ENCODE data around the gene RABGGTA.
"Not testable (repeated sequence)": the region's sequence is repeated elsewhere in the genome, so short reads cannot be mapped to it uniquely, and the experiment has no call there.

Gene RABGGTA

DNA sequence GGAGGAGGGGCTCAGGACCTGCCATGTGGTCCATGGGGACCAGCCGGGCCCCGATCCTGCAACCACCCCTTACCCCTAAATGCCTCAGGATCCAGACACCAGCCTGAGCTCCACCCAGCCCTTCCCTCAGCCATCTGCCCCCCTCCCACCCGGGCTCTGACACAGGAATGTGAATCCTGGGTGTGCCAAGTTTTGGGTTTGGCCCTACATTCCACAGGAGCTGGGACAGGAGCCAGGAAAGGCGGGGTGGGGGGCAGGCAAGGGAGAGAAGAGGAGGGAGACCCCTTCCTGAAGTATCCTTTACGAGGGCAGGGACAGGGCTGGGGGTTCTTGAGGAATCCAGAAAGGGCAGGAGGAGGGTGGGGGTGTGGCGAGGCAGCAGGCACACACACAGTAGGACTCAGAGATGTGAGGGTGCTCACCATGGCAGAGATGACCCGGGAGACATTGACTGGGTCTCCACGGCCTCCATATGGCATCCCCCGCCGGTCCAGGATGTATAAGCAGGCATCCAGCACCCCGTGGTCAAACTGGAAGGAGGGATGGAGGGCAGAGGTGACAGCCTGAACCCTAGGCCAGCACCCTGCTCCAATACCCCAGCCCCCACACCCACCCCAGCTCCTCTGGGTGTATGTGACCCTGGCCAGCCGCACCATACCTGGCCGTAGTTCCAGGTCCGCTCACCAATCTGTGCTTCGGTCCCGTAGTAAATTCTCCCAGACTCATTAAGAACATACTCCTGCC, 11.9 kb downstream of the RABGGTA start:
- DNase-seq = no peak

- no peak for DNase-seq
These were observed 12.7 kb downstream of the RABGGTA start for GRCh38 chr14:24258548-24259265.

DNA sequence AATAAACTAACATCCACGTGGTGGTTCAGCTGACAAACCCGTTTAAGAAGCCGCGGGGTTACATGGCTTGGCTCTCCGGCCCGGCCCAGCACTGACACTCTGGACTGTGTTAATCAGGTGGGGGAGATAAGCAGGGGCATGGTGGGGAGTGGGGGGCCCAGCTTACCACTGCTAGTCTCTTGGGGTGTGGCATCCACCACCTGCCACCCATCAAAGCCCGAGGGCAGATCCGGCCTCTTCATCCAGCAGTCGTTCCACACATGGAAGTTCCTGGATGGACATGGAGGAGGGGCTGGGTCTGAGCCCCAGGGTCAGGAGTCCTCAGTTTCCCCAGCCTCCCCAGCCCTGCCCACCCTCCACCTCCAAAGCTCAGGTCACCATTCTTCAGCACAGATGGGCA, 13.3 kb downstream of the RABGGTA start:
- no peak for DNase-seq

DNA sequence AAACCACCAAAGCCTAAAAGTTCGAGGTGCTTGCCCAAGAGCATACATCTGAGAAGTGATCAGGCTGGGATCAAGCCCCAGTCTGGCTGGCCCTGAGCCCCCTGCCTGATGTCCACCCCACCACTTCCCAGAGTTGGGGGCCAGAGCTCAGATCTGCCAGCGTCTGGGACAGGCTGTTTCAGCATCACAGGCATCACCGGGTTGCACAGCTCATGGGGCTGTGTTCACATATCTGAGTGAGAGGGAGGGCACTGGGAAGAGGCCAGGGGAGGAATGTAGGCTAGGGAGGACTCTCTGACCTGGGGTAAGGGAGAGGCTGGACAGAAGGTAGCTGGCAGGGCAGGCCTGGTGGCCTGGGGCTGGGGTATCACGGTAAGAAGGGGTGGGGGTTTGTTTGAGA, 14.4 kb downstream of the RABGGTA start:
- DNase-seq = no peak

DNA sequence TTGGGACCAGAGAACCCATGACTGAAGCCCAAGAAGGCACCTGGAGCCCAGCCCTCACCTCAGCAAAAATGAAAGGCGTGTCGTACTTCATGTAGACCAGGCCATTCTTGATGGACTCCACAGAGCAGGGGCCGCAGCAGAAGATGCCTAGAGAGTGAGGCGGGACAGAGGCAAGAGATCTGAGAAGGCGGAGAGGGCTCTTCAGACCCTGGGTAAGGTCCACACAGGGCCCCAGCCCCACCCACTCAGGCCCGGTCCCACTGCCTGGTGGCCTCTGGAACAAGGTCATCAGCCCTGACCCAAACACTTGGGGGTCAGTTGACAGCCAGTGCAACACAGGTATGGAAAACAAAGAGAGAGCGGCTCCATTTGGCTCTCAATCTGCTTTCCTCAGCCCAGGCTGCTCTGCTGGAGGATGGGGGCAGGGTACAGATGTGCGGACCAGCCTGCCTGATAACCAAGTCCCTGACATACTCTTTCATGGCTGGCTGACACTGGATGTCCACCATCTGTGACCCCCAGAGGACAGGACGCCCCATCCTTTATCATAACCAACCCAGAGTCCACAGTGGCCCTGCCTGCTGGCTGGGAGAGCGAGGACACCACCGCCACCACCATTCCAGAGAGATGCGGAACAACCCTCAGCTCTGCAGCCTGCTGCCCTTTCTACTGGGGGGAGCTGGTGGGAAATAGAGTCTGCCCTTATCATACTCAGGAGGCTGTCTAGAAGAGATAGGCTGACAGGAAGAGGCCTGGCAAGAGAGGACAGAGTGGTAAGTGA, 15.3 kb downstream of the RABGGTA start:
- DNase-seq = no peak

GRCh38 chr14:24255438-24255837, 16.0 kb downstream of the RABGGTA start:
- no peak for DNase-seq

- DNase-seq = no peak
These were observed 16.6 kb downstream of the RABGGTA start for GRCh38 chr14:24254630-24255392.

GRCh38 chr14:24253936-24254335, 17.5 kb downstream of the RABGGTA start:
- no peak for DNase-seq

DNA sequence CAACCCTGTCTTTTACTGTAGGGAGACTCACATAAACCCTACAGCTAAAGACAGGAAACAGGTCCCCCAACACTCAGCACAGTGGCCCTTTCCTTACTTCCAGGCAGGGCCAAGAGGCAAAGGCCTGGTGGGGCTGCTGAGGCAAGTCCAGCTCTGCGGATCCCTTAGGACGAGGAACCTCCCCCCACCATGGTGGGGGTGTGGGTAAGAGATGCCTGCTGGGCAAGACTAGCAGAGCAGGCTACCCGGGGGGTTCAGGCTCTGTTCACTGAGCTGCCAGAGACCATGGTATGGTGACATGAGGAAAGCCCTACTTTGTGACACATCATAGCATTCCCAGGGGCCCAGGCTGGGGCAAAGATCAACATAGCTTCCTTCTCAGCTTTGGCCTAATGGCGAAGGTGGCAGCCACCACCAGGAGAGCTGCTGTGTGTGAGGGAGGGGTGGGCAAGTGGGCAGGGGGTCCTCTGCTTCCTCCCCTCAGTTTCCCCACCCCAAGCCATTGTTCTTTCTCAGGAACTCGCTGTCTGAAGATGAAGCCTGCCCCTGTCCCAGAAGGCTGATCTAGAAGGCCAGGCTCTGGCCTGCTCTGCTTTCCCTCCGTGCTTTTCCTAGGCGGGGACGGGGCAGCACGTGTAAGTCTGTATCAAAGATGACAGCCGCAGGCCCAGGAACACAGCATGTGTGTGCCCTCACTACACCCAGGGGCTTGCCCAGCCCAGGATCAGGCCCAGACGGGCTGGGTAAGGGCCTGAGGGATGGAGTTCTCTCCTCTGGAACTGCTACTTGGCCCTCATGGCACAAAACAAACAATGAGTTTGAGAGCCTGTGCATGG, 18.9 kb downstream of the RABGGTA start:
- no peak for DNase-seq

DNA sequence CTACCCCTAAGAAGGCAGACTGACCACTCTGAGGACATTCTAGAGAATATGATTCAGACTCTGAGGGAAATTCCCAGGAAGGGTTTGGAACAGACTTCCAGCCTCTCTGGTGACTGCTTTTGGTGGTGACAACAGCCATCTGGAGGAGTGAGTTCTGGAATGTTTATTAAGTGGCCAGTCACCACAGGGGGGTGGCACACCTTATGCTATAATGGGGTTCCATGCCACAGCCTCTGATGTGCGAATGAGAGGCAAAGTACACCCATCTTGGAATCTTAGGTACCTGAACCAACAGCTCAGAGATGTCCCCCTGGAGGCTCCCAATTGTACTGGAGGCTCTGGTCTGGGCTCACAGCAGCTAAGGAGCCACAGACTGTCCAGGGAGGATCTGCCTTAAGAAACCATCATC, 19.5 kb downstream of the RABGGTA start:
- no peak for DNase-seq

DNA sequence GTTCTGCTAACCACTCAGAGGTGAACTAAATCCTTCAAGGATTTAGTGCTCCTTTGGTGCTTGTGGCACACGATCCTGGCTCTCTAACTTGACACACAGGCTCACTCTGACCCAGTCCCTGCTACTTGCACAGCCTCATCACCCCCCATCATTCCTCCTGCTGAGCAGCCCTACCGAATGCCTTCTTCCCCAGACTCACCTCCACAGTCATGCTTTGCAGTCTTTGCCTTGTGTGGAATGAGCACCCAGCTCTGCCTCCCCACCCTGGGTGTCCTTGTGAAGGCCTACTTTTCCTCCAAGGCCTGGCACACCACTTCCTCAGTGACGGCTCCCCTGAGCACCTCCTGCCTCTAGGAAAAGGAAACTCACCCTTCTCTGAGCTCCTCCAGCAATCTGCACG, 21.0 kb downstream of the RABGGTA start:
- no peak for DNase-seq

- DNase-seq = no peak
These were observed 22.0 kb downstream of the RABGGTA start for GRCh38 chr14:24249230-24250021.

GRCh38 chr14:24247422-24247821, 24.0 kb downstream of the RABGGTA start:
- no peak for DNase-seq

GRCh38 chr14:24246765-24247212, 24.6 kb downstream of the RABGGTA start:
- DNase-seq = no peak

DNA sequence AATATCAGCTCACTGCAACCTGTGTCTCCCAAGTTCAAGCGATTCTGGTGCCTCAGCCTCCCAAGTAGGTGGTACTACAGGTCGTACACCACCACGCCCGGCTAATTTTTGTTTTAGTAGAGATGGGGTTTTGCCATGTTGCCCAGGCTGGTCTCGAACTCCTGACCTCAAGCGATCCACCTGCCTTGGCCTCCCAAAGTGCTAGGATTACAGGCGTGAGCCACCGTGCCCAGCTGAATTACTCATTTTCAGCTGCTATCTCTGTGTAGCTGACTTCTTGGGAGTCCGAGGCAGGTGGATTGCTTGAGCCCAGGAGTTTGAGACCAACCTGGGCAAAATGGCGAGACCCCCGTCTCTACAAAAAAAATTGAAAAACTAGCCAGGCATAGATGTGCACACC, 26.0 kb downstream of the RABGGTA start:
- not testable (repeated sequence) for DNase-seq

DNA sequence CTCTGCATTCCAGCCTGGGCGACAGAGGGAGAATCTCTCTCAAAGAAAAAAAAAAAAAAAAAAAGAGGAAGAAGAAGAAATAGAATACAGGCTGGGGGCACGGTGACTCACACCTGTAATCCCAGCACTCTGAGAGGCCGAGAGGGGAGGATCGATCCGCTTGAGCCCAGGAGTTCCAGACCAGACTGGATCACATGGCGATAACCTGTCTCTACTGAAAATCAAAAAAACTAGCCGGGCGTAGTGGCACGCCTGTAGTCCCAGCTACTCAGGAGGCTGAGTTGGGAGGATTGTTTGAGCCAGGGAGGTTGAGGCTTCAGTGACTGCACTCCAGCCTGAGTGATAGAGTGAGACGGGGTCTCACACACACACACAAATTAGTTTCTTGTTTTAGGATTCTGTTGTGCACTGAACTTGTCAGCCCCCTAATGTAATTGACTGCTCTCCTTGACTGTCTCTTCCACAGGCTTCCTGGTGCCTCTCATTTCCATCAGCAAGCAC, 28.0 kb downstream of the RABGGTA start:
- peak; percentile 35 for DNase-seq

DNA sequence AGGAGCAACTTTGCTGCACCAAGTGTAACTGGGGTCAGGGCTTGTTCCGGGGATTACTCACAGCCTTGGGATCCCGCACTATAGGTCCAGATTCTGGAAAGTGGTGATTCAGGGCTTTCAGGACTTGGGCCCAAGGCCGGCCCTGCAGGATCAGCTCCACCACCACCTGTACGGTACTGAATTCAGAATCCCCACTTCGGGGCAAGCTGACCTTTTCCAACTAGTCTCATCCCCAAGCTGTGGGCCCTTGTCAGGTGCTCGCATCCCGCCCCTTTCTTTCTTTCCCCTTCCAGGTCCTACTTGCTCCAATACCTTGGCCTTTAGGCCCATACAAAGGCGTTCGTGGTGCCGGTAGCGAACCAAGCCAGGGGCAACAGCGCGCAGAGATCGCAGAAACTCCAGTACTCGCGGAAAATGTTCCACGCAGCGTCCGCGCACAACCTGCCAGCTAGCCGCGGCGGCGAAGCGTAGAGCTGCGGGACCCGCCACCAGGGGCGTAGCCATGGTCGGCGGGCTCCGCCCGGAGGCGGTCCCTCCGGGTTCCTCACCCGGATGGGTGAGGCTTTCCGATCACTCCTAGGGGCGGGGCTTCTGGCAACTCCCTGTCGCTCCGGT, 29.5 kb downstream of the RABGGTA start:
- peak; percentile 93 for DNase-seq

DNA sequence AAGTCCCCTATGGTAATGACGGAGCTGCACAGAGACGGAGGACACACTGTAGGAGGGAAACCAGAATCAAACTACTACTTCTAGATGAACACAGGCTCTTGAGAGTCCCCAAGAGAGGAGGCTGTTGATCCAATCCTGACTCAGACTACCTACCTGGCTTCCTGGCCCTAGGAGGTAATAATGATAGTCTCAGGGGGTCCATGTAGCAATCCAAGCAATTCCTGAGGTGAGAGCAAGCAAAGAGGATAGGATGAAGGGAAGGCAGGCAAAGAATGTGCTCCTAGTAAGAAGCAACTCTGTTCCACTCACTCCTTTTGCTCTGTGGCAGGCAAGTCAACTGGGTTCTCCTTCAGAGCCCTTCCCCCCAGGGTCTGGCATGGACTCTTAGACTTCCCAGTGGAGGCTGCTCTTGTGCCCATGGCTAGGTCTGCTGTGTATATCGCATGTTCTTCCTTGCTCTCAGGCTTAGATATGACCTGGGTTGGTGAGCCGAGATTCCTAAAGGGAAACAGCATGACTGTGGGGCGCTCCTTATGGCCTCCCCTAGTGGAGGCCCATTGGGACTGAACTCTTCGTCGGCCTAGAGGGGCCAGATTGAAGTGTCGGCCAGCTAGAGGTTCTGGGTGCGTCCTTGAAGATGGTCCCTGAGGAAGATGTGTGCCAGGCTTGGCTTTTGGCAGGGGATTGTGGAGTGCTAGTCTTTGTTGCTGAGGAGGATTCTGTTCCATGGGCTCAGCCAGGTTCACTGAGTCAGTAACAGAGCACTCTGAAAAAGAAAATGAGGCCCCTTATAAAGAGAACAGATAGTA, 31.1 kb downstream of the RABGGTA start:
- DNase-seq = no peak

DNA sequence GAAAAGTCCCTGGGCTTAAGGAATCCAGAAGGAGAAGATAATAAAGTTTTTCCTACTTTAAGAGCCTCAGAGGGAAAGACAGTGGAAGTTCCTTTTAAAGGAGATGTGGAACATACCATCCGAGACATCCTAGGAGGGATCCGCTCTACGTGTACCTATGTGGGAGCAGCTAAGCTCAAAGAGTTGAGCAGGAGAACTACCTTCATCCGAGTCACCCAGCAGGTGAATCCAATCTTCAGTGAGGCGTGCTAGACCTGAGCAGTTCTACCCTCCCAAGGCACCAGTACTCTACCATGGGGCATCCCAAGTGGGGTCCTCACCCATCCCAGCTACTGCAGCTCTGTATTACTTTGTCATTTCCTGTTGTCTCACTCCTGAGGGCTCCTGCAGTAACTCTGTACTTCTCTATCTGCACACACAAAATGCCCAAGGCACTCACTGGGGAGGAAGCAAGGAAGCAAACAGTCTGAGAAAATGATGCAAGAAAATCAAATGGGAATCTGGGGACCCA, 32.8 kb downstream of the RABGGTA start:
- DNase-seq = no peak
